ENCODE results near the gene PSMD3. TPM values are rescaled to one million over a fixed set of nuclear protein-coding genes. Genes with fewer than 3 reads are reported as not detected.
A peak's percentile ranks its signal among the peaks of the same experiment; 100 is the strongest.

Gene PSMD3
- total RNA-seq = 93.1 TPM

GRCh38 chr17:39980351-39981206, at the start of gene PSMD3:
TSS of gene PSMD3 (plus strand) at chr17:39980807. CDS start at chr17:39980971, 164 bp downstream.
- H3K9me3 ChIP-seq = no peaks in the 10 kb centered on the region
- TF ChIP-seq CTCF (IDR thresholded peaks at IDR 0.05) = peak; percentile 75 to 94 (median 81)
- H3K27ac ChIP-seq = peak within 1 kb of the TSS; percentile 85 to 93
- H3K27me3 ChIP-seq = no peaks in the 10 kb centered on the region
- peaks cover 15% of the 10 kb centered on the region in 2 donors for H3K36me3 ChIP-seq
- H3K4me1 ChIP-seq = peaks cover 9 to 15% of the 10 kb centered on the region in 2 donors
- peak within 1 kb of the TSS; percentile 88 to 99 for H3K4me3 ChIP-seq
- intact Hi-C loops (cut with DNase I) = loop anchor here (1.0 kb wide), 4 partner anchors 21 to 108 kb away; partner anchors contain the start of genes LRRC3C and ORMDL3
- peak; percentile 98 to 100 for DNase-seq (ENCODE audit: low spot score in 2 of 2)

- DNase-seq (ENCODE audit: low spot score in 2 of 2) = no peak
- Histone ChIP-seq H3K27me3 (no peaks in the 10 kb centered on the region), H3K36me3 (no peaks in the 10 kb centered on the region), H3K27ac (no peak overlapping the region), H3K9me3 (no peaks in the 10 kb centered on the region), H3K4me3 (no peak overlapping the region), H3K4me1 (peaks cover under 1 to 15% of the 10 kb centered on the region in 2 donors)
- no peak for TF ChIP-seq CTCF (IDR thresholded peaks at IDR 0.05)
- intact Hi-C loops (cut with DNase I) = no loop called here
Observed at GRCh38 chr17:39933912-39934311, 46.7 kb upstream of the PSMD3 start.

- Histone ChIP-seq H3K27ac (no peak overlapping the region), H3K27me3 (no peaks in the 10 kb centered on the region), H3K36me3 (no peaks in the 10 kb centered on the region), H3K4me1 (peaks cover 0 to 14% of the 10 kb centered on the region in 2 donors), H3K9me3 (no peaks in the 10 kb centered on the region), H3K4me3 (no peak overlapping the region)
- no peak for TF ChIP-seq CTCF (IDR thresholded peaks at IDR 0.05)
- intact Hi-C loops (cut with DNase I) = no loop called here
- DNase-seq (ENCODE audit: low spot score in 2 of 2) = no peak
Observed at GRCh38 chr17:39934324-39934723, 46.3 kb upstream of the PSMD3 start.

GRCh38 chr17:39935909-39936308, 44.7 kb upstream of the PSMD3 start:
- H3K9me3 ChIP-seq = no peaks in the 10 kb centered on the region
- DNase-seq (ENCODE audit: low spot score in 2 of 2) = no peak
- H3K4me3 ChIP-seq = no peak overlapping the region
- no peak overlapping the region for H3K27ac ChIP-seq
- peaks cover 0 to 6% of the 10 kb centered on the region in 2 donors for H3K4me1 ChIP-seq
- no peak for TF ChIP-seq CTCF (IDR thresholded peaks at IDR 0.05)
- no peaks in the 10 kb centered on the region for H3K36me3 ChIP-seq
- no peaks in the 10 kb centered on the region for H3K27me3 ChIP-seq
- intact Hi-C loops (cut with DNase I) = no loop called here

GRCh38 chr17:39937447-39937846, 43.2 kb upstream of the PSMD3 start:
- no peak for DNase-seq (ENCODE audit: low spot score in 2 of 2)
- no peak overlapping the region for H3K27ac ChIP-seq
- H3K9me3 ChIP-seq = no peaks in the 10 kb centered on the region
- intact Hi-C loops (cut with DNase I) = no loop called here
- H3K4me1 ChIP-seq = peaks cover 0 to 6% of the 10 kb centered on the region in 2 donors
- H3K27me3 ChIP-seq = no peaks in the 10 kb centered on the region
- no peak overlapping the region for H3K4me3 ChIP-seq
- no peak for TF ChIP-seq CTCF (IDR thresholded peaks at IDR 0.05)
- H3K36me3 ChIP-seq = no peaks in the 10 kb centered on the region
